PFSK-1 (cell line): ENCODE data around the gene ALOX15B.

Source experiments
- FOXP2 ChIP-seq: optimal IDR thresholded peaks from 2 replicates; pipeline ENCODE3; 2011; ENCODE audit warnings: borderline replicate concordance, control low read depth, inconsistent platforms; ENCODE audit not compliant: insufficient read depth; ENCODE audit errors: extremely low read length, extremely low read depth
- POLR2AphosphoS5 ChIP-seq: IDR thresholded peaks from 2 replicates; pipeline ENCODE4 v1.6.1; 2012; ENCODE audit warnings: low read depth, mild to moderate bottlenecking, control low read depth, low read length, moderate library complexity
- SIN3A ChIP-seq: IDR thresholded peaks from 2 replicates; pipeline ENCODE4 v1.6.1; 2012; ENCODE audit warnings: mild to moderate bottlenecking, low read length, moderate library complexity, borderline replicate concordance; ENCODE audit not compliant: insufficient read depth
- TAF1 ChIP-seq: IDR thresholded peaks from 2 replicates; pipeline ENCODE4 v1.6.1; 2012; ENCODE audit warnings: low read length, control low read depth, borderline replicate concordance; ENCODE audit not compliant: insufficient read depth
- TF ChIP-seq, protein P1 (sequence below), 2 experiments: IDR thresholded peaks; 2 replicates each; pipeline versions ENCODE4 v1.6.1 to v1.8.0; 2011 to 2012; ENCODE audit warnings: low read depth in 2 of 2, low read length in 2 of 2, control low read depth in 1 of 2, inconsistent platforms in 1 of 2, mild to moderate bottlenecking in 1 of 2, moderate library complexity in 1 of 2; ENCODE audit not compliant: insufficient read depth in 1 of 2

ALOX15B gene

DNA sequence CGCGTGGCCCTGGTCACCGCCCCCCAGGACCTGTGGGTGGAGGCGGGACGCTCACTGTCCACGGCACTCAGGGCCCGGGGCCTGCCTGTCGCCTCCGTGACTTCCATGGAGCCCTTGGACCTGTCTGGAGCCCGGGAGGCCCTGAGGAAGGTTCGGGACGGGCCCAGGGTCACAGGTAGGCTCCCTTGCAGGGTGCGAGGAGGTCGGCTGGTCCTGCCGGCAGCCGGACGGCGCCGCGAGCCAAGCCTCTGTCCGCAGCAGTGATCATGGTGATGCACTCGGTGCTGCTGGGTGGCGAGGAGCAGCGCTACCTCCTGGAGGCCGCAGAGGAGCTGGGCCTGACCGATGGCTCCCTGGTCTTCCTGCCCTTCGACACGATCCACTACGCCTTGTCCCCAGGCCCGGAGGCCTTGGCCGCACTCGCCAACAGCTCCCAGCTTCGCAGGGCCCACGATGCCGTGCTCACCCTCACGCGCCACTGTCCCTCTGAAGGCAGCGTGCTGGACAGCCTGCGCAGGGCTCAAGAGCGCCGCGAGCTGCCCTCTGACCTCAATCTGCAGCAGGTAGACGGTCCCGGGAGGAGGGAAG lies 35.2 kb upstream of the ALOX15B start:
- TF ChIP-seq FOXP2 (no peak), TAF1 (no peak), SIN3A (no peak)

- TF ChIP-seq TAF1 (no peak), POLR2AphosphoS5 (no peak), FOXP2 (no peak), SIN3A (no peak)
- TF ChIP-seq, protein P1, sequence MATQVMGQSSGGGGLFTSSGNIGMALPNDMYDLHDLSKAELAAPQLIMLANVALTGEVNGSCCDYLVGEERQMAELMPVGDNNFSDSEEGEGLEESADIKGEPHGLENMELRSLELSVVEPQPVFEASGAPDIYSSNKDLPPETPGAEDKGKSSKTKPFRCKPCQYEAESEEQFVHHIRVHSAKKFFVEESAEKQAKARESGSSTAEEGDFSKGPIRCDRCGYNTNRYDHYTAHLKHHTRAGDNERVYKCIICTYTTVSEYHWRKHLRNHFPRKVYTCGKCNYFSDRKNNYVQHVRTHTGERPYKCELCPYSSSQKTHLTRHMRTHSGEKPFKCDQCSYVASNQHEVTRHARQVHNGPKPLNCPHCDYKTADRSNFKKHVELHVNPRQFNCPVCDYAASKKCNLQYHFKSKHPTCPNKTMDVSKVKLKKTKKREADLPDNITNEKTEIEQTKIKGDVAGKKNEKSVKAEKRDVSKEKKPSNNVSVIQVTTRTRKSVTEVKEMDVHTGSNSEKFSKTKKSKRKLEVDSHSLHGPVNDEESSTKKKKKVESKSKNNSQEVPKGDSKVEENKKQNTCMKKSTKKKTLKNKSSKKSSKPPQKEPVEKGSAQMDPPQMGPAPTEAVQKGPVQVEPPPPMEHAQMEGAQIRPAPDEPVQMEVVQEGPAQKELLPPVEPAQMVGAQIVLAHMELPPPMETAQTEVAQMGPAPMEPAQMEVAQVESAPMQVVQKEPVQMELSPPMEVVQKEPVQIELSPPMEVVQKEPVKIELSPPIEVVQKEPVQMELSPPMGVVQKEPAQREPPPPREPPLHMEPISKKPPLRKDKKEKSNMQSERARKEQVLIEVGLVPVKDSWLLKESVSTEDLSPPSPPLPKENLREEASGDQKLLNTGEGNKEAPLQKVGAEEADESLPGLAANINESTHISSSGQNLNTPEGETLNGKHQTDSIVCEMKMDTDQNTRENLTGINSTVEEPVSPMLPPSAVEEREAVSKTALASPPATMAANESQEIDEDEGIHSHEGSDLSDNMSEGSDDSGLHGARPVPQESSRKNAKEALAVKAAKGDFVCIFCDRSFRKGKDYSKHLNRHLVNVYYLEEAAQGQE (IDR thresholded peaks at IDR 0.05; ENCODE audit: insufficient read depth in 1 of 2, low read depth in 2 of 2, low read length in 2 of 2) = no peak
Observed at GRCh38 chr17:8004899-8005298, 34.0 kb upstream of the ALOX15B start.

DNA sequence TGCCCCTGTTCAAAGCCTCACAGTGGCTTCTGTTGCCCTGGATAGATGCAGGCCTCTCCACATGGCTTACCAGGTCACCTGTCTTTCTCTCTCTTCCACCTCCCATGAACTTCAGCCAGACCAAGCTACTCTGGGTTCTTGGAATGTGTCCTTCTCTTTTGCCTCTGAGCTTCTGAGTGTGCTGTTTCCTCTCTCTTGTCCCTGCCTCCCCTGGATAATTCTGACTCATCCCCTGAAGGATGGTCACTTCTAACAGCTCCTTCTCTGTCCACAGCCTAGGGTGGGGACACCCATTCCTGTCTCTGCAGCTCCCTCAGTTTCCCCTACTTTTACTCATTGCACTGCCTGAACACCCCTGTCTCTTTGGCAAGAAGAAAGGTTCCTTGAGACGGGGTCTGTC lies 33.5 kb upstream of the ALOX15B start:
- TF ChIP-seq SIN3A (no peak), TAF1 (no peak), FOXP2 (no peak), POLR2AphosphoS5 (no peak)
- TF ChIP-seq, protein P1 (IDR thresholded peaks at IDR 0.05; ENCODE audit: insufficient read depth in 1 of 2, low read depth in 2 of 2, low read length in 2 of 2) = no peak

GRCh38 chr17:8005967-8006730 lies 32.7 kb upstream of the ALOX15B start:
- TF ChIP-seq TAF1 (no peak), SIN3A (no peak), POLR2AphosphoS5 (no peak), FOXP2 (no peak)
- TF ChIP-seq, protein P1 (IDR thresholded peaks at IDR 0.05; ENCODE audit: insufficient read depth in 1 of 2, low read depth in 2 of 2, low read length in 2 of 2) = no peak

- no peak for TF ChIP-seq TAF1
- TF ChIP-seq SIN3A = no peak
- no peak for TF ChIP-seq POLR2AphosphoS5
- TF ChIP-seq, protein P1 (IDR thresholded peaks at IDR 0.05; ENCODE audit: insufficient read depth in 1 of 2, low read depth in 2 of 2, low read length in 2 of 2) = no peak
- TF ChIP-seq FOXP2 = no peak
Observed at GRCh38 chr17:8006836-8007680, 31.8 kb upstream of the ALOX15B start.
